NCI-H1930 (cell line): Measurements from ENCODE around the gene TTBK1.

ENCODE experiments used
- DNase-seq, 2 experiments: peaks; one replicate each; lab custom pipeline; 2025; lab: John Stamatoyannopoulos, UW

The TTBK1 gene

GRCh38 chr6:43255408-43256054 is 12.2 kb downstream of the TTBK1 start:
- DNase-seq = no peak

GRCh38 chr6:43256670-43257366 is 13.5 kb downstream of the TTBK1 start:
- no peak for DNase-seq

GRCh38 chr6:43257367-43258145 is 14.3 kb downstream of the TTBK1 start:
- no peak for DNase-seq

GRCh38 chr6:43258180-43258579 is 14.9 kb downstream of the TTBK1 start:
- no peak for DNase-seq

GRCh38 chr6:43258807-43259686 is 15.8 kb downstream of the TTBK1 start:
- no peak for DNase-seq

- no peak for DNase-seq
These were observed 17.5 kb downstream of the TTBK1 start for GRCh38 chr6:43260791-43261190.

GRCh38 chr6:43261198-43261597 is 17.9 kb downstream of the TTBK1 start:
- DNase-seq = no peak

GRCh38 chr6:43262000-43262779 is 18.9 kb downstream of the TTBK1 start:
- no peak for DNase-seq

GRCh38 chr6:43262780-43263313 is 19.6 kb downstream of the TTBK1 start:
- no peak for DNase-seq

GRCh38 chr6:43263314-43264178 is 20.3 kb downstream of the TTBK1 start:
- DNase-seq = no peak

GRCh38 chr6:43264599-43265145 is 21.4 kb downstream of the TTBK1 start:
- DNase-seq = no peak

GRCh38 chr6:43265564-43265963 is 22.3 kb downstream of the TTBK1 start:
- no peak for DNase-seq

GRCh38 chr6:43267619-43268354 is 24.5 kb downstream of the TTBK1 start:
- DNase-seq = no peak

- no peak for DNase-seq
These were observed 25.0 kb downstream of the TTBK1 start for GRCh38 chr6:43268355-43268700.

- DNase-seq = no peak
These were observed 25.5 kb downstream of the TTBK1 start for GRCh38 chr6:43268782-43269272.

GRCh38 chr6:43269273-43270007 is 26.2 kb downstream of the TTBK1 start:
- no peak for DNase-seq

GRCh38 chr6:43271103-43271815 is 28.0 kb downstream of the TTBK1 start:
- no peak for DNase-seq
